ENCODE results near the gene CIAPIN1. TPM values are rescaled to one million over a fixed set of nuclear protein-coding genes. Genes with fewer than 3 reads are reported as not detected.

CIAPIN1 gene
- total and polyA plus RNA-seq, 2 of the 4 experiments (the other 2 are of a cell fraction): 41.6 to 47.7 TPM

Other genes starting within 250 kb of the CIAPIN1 start
- gene ARL2BP, start 202.1 kb downstream of the CIAPIN1 start, total RNA-seq (2012; rRNA removed): 73.7 and 77.8 TPM in 2 replicates
- gene ARL2BP, start 202.1 kb downstream of the CIAPIN1 start, polyA plus RNA-seq (2012; rRNA removed): 46.8 and 46.9 TPM in 2 replicates
- not detected in 2 replicates for gene PLLP, start 162.7 kb downstream of the CIAPIN1 start, total RNA-seq (2012; rRNA removed)
- 0.05 TPM in 1 of 2 replicates, not detected in the other for gene PLLP, start 162.7 kb downstream of the CIAPIN1 start, polyA plus RNA-seq (2012; rRNA removed)
- not detected in 2 replicates for gene CCL22, start 88.6 kb downstream of the CIAPIN1 start, total RNA-seq (2012; rRNA removed)
- not detected in 2 replicates for gene CCL22, start 88.6 kb downstream of the CIAPIN1 start, polyA plus RNA-seq (2012; rRNA removed)
- gene CX3CL1, start 74.9 kb downstream of the CIAPIN1 start, total RNA-seq (2012; rRNA removed): under 0.01 and 0.18 TPM in 2 replicates
- gene CX3CL1, start 74.9 kb downstream of the CIAPIN1 start, polyA plus RNA-seq (2012; rRNA removed): 0.77 and 0.89 TPM in 2 replicates
- not detected in 2 replicates for gene CCL17, start 42.6 kb downstream of the CIAPIN1 start, total RNA-seq (2012; rRNA removed)
- not detected in 2 replicates for gene CCL17, start 42.6 kb downstream of the CIAPIN1 start, polyA plus RNA-seq (2012; rRNA removed)
- gene COQ9, start 94 bp upstream of the CIAPIN1 start, total RNA-seq (2012; rRNA removed): 50.0 and 57.9 TPM in 2 replicates
- 56.1 and 58.5 TPM in 2 replicates for gene COQ9, start 94 bp upstream of the CIAPIN1 start, polyA plus RNA-seq (2012; rRNA removed)
- gene POLR2C, start 15.3 kb upstream of the CIAPIN1 start, total RNA-seq (2012; rRNA removed): 188 and 340 TPM in 2 replicates
- gene POLR2C, start 15.3 kb upstream of the CIAPIN1 start, polyA plus RNA-seq (2012; rRNA removed): 136 and 137 TPM in 2 replicates
- gene DOK4, start 39.1 kb upstream of the CIAPIN1 start, total RNA-seq (2012; rRNA removed): 20.3 and 22.0 TPM in 2 replicates
- gene DOK4, start 39.1 kb upstream of the CIAPIN1 start, polyA plus RNA-seq (2012; rRNA removed): 25.9 and 30.1 TPM in 2 replicates
- 5.4 and 5.6 TPM in 2 replicates for gene CCDC102A, start 89.2 kb upstream of the CIAPIN1 start, total RNA-seq (2012; rRNA removed)
- 8.5 and 11.4 TPM in 2 replicates for gene CCDC102A, start 89.2 kb upstream of the CIAPIN1 start, polyA plus RNA-seq (2012; rRNA removed)
- gene ADGRG5, start 95.3 kb upstream of the CIAPIN1 start, total RNA-seq (2012; rRNA removed): not detected in 2 replicates
- not detected in 2 replicates for gene ADGRG5, start 95.3 kb upstream of the CIAPIN1 start, polyA plus RNA-seq (2012; rRNA removed)
- 0.83 and 0.90 TPM in 2 replicates for gene ADGRG1, start 181.2 kb upstream of the CIAPIN1 start, total RNA-seq (2012; rRNA removed)
- gene ADGRG1, start 181.2 kb upstream of the CIAPIN1 start, polyA plus RNA-seq (2012; rRNA removed): 7.0 and 8.4 TPM in 2 replicates
- not detected in 2 replicates for gene ADGRG3, start 220.9 kb upstream of the CIAPIN1 start, total RNA-seq (2012; rRNA removed)
- not detected in 2 replicates for gene ADGRG3, start 220.9 kb upstream of the CIAPIN1 start, polyA plus RNA-seq (2012; rRNA removed)
- not detected in 2 replicates for gene DRC7, start 247.4 kb upstream of the CIAPIN1 start, total RNA-seq (2012; rRNA removed)
- not detected in 2 replicates for gene DRC7, start 247.4 kb upstream of the CIAPIN1 start, polyA plus RNA-seq (2012; rRNA removed)